OCI-LY1 (cell line): ENCODE measurements around the gene HOXB4.
A peak's percentile ranks its signal among the peaks of the same experiment; 100 is the strongest.

Experiments
- H2AFZ ChIP-seq: fragments of 200-600 bp; sonication (generic), shearing (Covaris generic); 2 replicates; pipeline ENCODE4 v1.6.0; 2014; ENCODE audit warnings: antibody characterized with exemption, mild to moderate bottlenecking, low read length
- H3F3A ChIP-seq: fragments of 200-600 bp; sonication (generic), shearing (Covaris generic); 2 replicates; pipeline ENCODE4 v1.6.0; 2014; ENCODE audit warnings: mild to moderate bottlenecking, antibody characterized with exemption, low read length, moderate library complexity; ENCODE audit not compliant: insufficient read depth
- H3K27ac ChIP-seq: fragments of 200-600 bp; sonication (generic); 2 replicates; pipeline ENCODE4 v1.5.1; 2014; ENCODE audit warnings: low read length, mixed run types, mild to moderate bottlenecking, low read depth; ENCODE audit not compliant: poor library complexity, severe bottlenecking
- H3K27me3 ChIP-seq: fragments of 200-600 bp; sonication (generic); 2 replicates; pipeline ENCODE4 v1.6.0; 2014; ENCODE audit warnings: antibody characterized with exemption, mild to moderate bottlenecking, low read length, moderate library complexity; ENCODE audit not compliant: insufficient read depth
- H3K36me3 ChIP-seq: fragments of 200-600 bp; sonication (generic); 2 replicates; pipeline ENCODE4 v1.6.1; 2014; ENCODE audit warnings: mild to moderate bottlenecking, antibody characterized with exemption, low read length, moderate library complexity, mixed read lengths; ENCODE audit not compliant: insufficient read depth
- H3K4me1 ChIP-seq: fragments of 200-600 bp; sonication (generic); 2 replicates; pipeline ENCODE4 v1.5.1; 2014; ENCODE audit warnings: mild to moderate bottlenecking, low read length, moderate library complexity; ENCODE audit not compliant: insufficient read depth, severe bottlenecking
- H3K4me2 ChIP-seq: fragments of 200-600 bp; sonication (generic), shearing (Covaris generic); 2 replicates; pipeline ENCODE4 v1.6.1; 2014; ENCODE audit warnings: low read length
- H3K4me3 ChIP-seq: fragments of 200-600 bp; sonication (generic); 2 replicates; pipeline ENCODE4 v1.5.1; 2014; ENCODE audit warnings: low read length, low read depth, mild to moderate bottlenecking, mixed read lengths; ENCODE audit not compliant: poor library complexity, severe bottlenecking
- H3K79me2 ChIP-seq: fragments of 200-600 bp; shearing (Covaris generic); 2 replicates; pipeline ENCODE4 v1.6.1; 2016; ENCODE audit warnings: mixed run types, low read length, mixed read lengths; ENCODE audit not compliant: insufficient read depth
- H3K9ac ChIP-seq: fragments of 200-600 bp; sonication (generic), shearing (Covaris generic); 2 replicates; pipeline ENCODE4 v1.6.1; 2014; ENCODE audit warnings: mild to moderate bottlenecking, low read length, mixed read lengths
- H3K9me2 ChIP-seq: fragments of 200-600 bp; sonication (generic), shearing (Covaris generic); 2 replicates; pipeline ENCODE4 v1.6.1; 2014; ENCODE audit warnings: low read depth, mild to moderate bottlenecking, low read length, mixed read lengths
- H3K9me3 ChIP-seq: fragments of 200-600 bp; shearing (Covaris generic); 2 replicates; pipeline ENCODE4 v1.6.1; 2014; ENCODE audit warnings: low read length, mixed read lengths
- H4K20me1 ChIP-seq: fragments of 200-600 bp; sonication (generic), shearing (Covaris generic); 2 replicates; pipeline ENCODE4 v1.6.0; 2016; ENCODE audit warnings: mild to moderate bottlenecking, low read length; ENCODE audit not compliant: insufficient read depth
- CTCF ChIP-seq: fragments of 200-600 bp; sonication (generic), shearing (Covaris generic); IDR thresholded peaks from 2 replicates; pipeline ENCODE4 v1.5.1; 2017; ENCODE audit warnings: mild to moderate bottlenecking, antibody characterized with exemption, low read length, moderate library complexity, mixed read lengths
- EZH2 ChIP-seq: fragments of 200-600 bp; sonication (generic), shearing (Covaris generic); IDR thresholded peaks from 2 replicates; pipeline ENCODE4 v1.8.0; 2017; ENCODE audit warnings: borderline replicate concordance, mixed run types, mild to moderate bottlenecking, antibody characterized with exemption, low read length, moderate library complexity, mixed read lengths

HOXB4 gene

GRCh38 chr17:48620461-48621139, 42.5 kb upstream of the HOXB4 start:
- Histone ChIP-seq H3K9me3 (no peaks in the 10 kb centered on the region), H3K27me3 (peaks cover 4% of the 10 kb centered on the region), H3K27ac (no peak overlapping the region), H3K9ac (no peak overlapping the region), H3K4me3 (no peak overlapping the region), H3K9me2 (no peaks in the 10 kb centered on the region), H3K4me2 (no peak overlapping the region), H3F3A (no peaks in the 10 kb centered on the region), H2AFZ (no peak overlapping the region), H3K79me2 (no peaks in the 10 kb centered on the region), H4K20me1 (no peaks in the 10 kb centered on the region), H3K4me1 (no peaks in the 10 kb centered on the region), H3K36me3 (no peaks in the 10 kb centered on the region)
- TF ChIP-seq EZH2 (no peak), CTCF (no peak)

GRCh38 chr17:48619826-48620449, 41.8 kb upstream of the HOXB4 start:
- no peak overlapping the region for H3K4me3 ChIP-seq
- H3K9ac ChIP-seq, result no peak overlapping the region
- H2AFZ ChIP-seq, result no peak overlapping the region
- H3K4me2 ChIP-seq, result no peak overlapping the region
- H3K9me3 ChIP-seq, result no peaks in the 10 kb centered on the region
- no peaks in the 10 kb centered on the region for H3K4me1 ChIP-seq
- H3K36me3 ChIP-seq, result no peaks in the 10 kb centered on the region
- no peaks in the 10 kb centered on the region for H4K20me1 ChIP-seq
- H3K27ac ChIP-seq, result no peak overlapping the region
- no peaks in the 10 kb centered on the region for H3F3A ChIP-seq
- H3K9me2 ChIP-seq, result no peaks in the 10 kb centered on the region
- H3K79me2 ChIP-seq, result no peaks in the 10 kb centered on the region
- TF ChIP-seq EZH2 (no peak), CTCF (no peak)
- H3K27me3 ChIP-seq, result peaks cover 4% of the 10 kb centered on the region

GRCh38 chr17:48618256-48618896, 40.2 kb upstream of the HOXB4 start:
- Histone ChIP-seq H3K9me3 (no peaks in the 10 kb centered on the region), H3K4me3 (no peak overlapping the region), H2AFZ (no peak overlapping the region), H3K79me2 (no peaks in the 10 kb centered on the region), H3K27me3 (peaks cover 4% of the 10 kb centered on the region), H3K27ac (no peak overlapping the region), H3K4me1 (no peaks in the 10 kb centered on the region), H4K20me1 (no peaks in the 10 kb centered on the region), H3K9ac (no peak overlapping the region), H3K9me2 (no peaks in the 10 kb centered on the region), H3K36me3 (no peaks in the 10 kb centered on the region), H3K4me2 (no peak overlapping the region), H3F3A (no peaks in the 10 kb centered on the region)
- peak; percentile 89 for TF ChIP-seq CTCF
- no peak for TF ChIP-seq EZH2
